ENCODE results near the gene TGM2. TPM values are rescaled to one million over a fixed set of nuclear protein-coding genes. Genes with fewer than 3 reads are reported as not detected.

TGM2 gene
- total RNA-seq, 1 experiment from 2014 or later, result 1.5 TPM

DNA sequence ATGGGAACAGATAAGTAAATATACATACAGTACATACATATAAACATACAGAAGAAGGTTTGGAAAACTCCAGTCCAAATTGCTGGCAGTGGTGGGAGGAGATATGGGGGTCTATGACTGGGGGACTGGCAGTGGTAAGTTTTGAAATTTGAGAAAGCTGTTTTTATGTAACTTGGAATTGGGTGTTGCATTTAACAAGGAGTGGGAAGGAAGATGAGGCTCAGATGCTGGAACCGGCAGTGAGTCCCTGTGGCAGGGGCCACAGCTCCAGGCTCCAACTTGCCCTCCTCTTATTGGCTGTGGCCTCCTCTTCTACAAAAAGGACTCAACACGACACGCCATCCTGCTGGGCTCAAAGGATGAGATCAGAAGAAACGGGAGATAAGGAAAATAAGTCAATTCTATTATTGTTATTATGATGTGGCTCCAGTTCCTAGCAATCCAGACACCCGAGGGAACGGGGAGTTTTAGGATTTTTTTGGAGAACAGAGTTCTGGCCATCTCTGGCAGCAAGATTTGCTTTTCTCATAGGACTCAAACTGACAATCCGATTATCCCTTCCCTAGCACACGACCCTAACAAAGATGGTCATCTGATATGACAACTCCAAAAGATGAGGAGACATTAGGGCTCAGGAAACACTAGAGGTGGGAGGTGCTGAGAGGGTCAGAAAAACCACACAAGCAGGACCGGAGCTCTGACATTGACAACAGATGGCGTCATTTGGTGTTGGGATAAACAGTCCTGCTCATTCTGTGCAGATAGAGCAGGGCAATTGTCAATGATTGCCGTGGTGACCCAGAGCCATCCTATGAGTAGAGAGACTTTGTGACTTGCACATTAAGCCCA lies 6.0 kb upstream of the TGM2 start:
- BruUV-seq (replicated peaks), result no TSS peak
- Mint-ChIP-seq H3K27me3 (ENCODE audit: insufficient read depth, unreplicated experiment) (no peaks in the 10 kb centered on the region), H3K4me1 (ENCODE audit: insufficient read depth, unreplicated experiment) (peaks cover 54% of the 10 kb centered on the region), H3K9me3 (ENCODE audit: unreplicated experiment) (no peaks in the 10 kb centered on the region), H3K4me3 (ENCODE audit: unreplicated experiment) (no peak overlapping the region), H3K36me3 (ENCODE audit: insufficient read depth, unreplicated experiment) (no peaks in the 10 kb centered on the region), H3K27ac (ENCODE audit: low read depth, unreplicated experiment) (no peak overlapping the region)
- DNase-seq (ENCODE audit: unreplicated experiment), result no peak
- TF ChIP-seq, protein P1, sequence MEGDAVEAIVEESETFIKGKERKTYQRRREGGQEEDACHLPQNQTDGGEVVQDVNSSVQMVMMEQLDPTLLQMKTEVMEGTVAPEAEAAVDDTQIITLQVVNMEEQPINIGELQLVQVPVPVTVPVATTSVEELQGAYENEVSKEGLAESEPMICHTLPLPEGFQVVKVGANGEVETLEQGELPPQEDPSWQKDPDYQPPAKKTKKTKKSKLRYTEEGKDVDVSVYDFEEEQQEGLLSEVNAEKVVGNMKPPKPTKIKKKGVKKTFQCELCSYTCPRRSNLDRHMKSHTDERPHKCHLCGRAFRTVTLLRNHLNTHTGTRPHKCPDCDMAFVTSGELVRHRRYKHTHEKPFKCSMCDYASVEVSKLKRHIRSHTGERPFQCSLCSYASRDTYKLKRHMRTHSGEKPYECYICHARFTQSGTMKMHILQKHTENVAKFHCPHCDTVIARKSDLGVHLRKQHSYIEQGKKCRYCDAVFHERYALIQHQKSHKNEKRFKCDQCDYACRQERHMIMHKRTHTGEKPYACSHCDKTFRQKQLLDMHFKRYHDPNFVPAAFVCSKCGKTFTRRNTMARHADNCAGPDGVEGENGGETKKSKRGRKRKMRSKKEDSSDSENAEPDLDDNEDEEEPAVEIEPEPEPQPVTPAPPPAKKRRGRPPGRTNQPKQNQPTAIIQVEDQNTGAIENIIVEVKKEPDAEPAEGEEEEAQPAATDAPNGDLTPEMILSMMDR (IDR thresholded peaks at IDR 0.05; ENCODE audit: unreplicated experiment), result no peak
- POLR2A ChIA-PET, result interaction anchor here (1.3 kb wide), 1 partner anchor 27 kb away, joined by 3 read pairs; no protein-coding TSS in a partner anchor
- CTCF ChIA-PET, result interaction anchor here (0.6 to 8.8 kb wide), 5 partner anchors 51 to 132 kb away, joined by 3 to 146 read pairs (median 4); no protein-coding TSS in a partner anchor
- intact Hi-C loops (cut with micrococcal nuclease), result loop anchor here (5.0 kb wide), 1 partner anchor 136 kb away; no protein-coding TSS in a partner anchor

GRCh38 chr20:38170219-38170825 lies 5.3 kb upstream of the TGM2 start:
- H3K9me3 Mint-ChIP-seq (ENCODE audit: unreplicated experiment), result no peaks in the 10 kb centered on the region
- no peak overlapping the region for H3K4me3 Mint-ChIP-seq (ENCODE audit: unreplicated experiment)
- H3K4me1 Mint-ChIP-seq (ENCODE audit: insufficient read depth, unreplicated experiment), result peaks cover 61% of the 10 kb centered on the region
- DNase-seq (ENCODE audit: unreplicated experiment), result no peak
- intact Hi-C loops (cut with micrococcal nuclease), result loop anchor here (5.0 kb wide), 1 partner anchor 137 kb away; no protein-coding TSS in a partner anchor
- CTCF ChIA-PET, result interaction anchor here (0.6 to 8.8 kb wide), 4 partner anchors 46 to 131 kb away, joined by 3 to 146 read pairs (median 4); no protein-coding TSS in a partner anchor
- no peaks in the 10 kb centered on the region for H3K36me3 Mint-ChIP-seq (ENCODE audit: insufficient read depth, unreplicated experiment)
- no peak overlapping the region for H3K27ac Mint-ChIP-seq (ENCODE audit: low read depth, unreplicated experiment)
- TF ChIP-seq, protein P1 (IDR thresholded peaks at IDR 0.05; ENCODE audit: unreplicated experiment), result no peak
- H3K27me3 Mint-ChIP-seq (ENCODE audit: insufficient read depth, unreplicated experiment), result no peaks in the 10 kb centered on the region
- no TSS peak for BruUV-seq (replicated peaks)
- POLR2A ChIA-PET, result interaction anchor here (0.9 to 1.3 kb wide), 2 partner anchors 26 to 60 kb away, joined by 3 read pairs; no protein-coding TSS in a partner anchor

DNA sequence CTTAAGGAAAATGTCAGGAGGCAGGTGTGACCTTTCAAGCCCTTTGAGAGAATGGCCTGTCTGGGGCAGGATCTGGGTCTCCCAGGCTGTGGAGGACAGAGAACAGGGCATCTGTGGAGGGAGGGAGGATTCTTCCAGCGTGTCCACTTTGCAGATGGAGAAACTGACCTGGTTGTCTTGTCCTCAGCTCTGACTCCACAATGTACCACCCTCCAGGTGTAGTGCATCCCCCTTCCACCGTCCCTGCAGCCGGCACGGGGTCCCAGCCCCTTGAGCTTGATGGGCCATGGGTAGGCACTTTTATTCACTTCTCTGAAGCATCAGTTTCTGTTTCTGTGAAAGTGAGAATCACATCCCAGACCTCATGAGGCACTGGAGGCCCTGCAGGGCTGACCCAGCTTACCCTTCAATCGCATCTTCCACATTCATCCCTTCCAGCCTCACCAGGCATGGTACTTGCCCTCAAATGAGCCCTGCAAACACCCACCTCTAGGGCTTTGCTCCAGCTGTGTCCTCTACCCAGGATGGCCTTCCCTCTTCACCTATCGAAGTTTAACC lies 4.6 kb upstream of the TGM2 start:
- DNase-seq (ENCODE audit: unreplicated experiment), result no peak
- H3K36me3 Mint-ChIP-seq (ENCODE audit: insufficient read depth, unreplicated experiment), result no peaks in the 10 kb centered on the region
- POLR2A ChIA-PET, result interaction anchor here (0.9 to 1.3 kb wide), 2 partner anchors 25 to 59 kb away, joined by 3 read pairs; no protein-coding TSS in a partner anchor
- no peaks in the 10 kb centered on the region for H3K27me3 Mint-ChIP-seq (ENCODE audit: insufficient read depth, unreplicated experiment)
- no TSS peak for BruUV-seq (replicated peaks)
- CTCF ChIA-PET, result interaction anchor here (0.5 to 8.8 kb wide), 6 partner anchors 13 to 117 kb away, joined by 3 to 146 read pairs (median 4); no protein-coding TSS in a partner anchor
- peaks cover 64% of the 10 kb centered on the region for H3K4me1 Mint-ChIP-seq (ENCODE audit: insufficient read depth, unreplicated experiment)
- no peak overlapping the region for H3K4me3 Mint-ChIP-seq (ENCODE audit: unreplicated experiment)
- H3K27ac Mint-ChIP-seq (ENCODE audit: low read depth, unreplicated experiment), result no peak overlapping the region
- TF ChIP-seq, protein P1 (IDR thresholded peaks at IDR 0.05; ENCODE audit: unreplicated experiment), result no peak
- no peaks in the 10 kb centered on the region for H3K9me3 Mint-ChIP-seq (ENCODE audit: unreplicated experiment)
- intact Hi-C loops (cut with micrococcal nuclease), result loop anchor here (2.0 to 10.0 kb wide), 4 partner anchors 25 to 158 kb away; no protein-coding TSS in a partner anchor

Data from MCF 10A (cell line).